SHP77 treated with DMSO at 0.1 percent for 48 hours (cell line): ENCODE data around the gene GSTA3.
"Not testable (repeated sequence)": the region's sequence is repeated elsewhere in the genome, so short reads cannot be mapped to it uniquely, and the experiment has no call there.

Experiments used
- DNase-seq: peaks from one replicate; lab custom pipeline; 2025; lab: John Stamatoyannopoulos, UW

GSTA3 gene

GRCh38 chr6:52910091-52910490 is 593 bp upstream of the GSTA3 start:
- no peak for DNase-seq

GRCh38 chr6:52909131-52909530 is 367 bp downstream of the GSTA3 start:
- no peak for DNase-seq

- DNase-seq = no peak
Measured at GRCh38 chr6:52908526-52908925, 972 bp downstream of the GSTA3 start.

DNA sequence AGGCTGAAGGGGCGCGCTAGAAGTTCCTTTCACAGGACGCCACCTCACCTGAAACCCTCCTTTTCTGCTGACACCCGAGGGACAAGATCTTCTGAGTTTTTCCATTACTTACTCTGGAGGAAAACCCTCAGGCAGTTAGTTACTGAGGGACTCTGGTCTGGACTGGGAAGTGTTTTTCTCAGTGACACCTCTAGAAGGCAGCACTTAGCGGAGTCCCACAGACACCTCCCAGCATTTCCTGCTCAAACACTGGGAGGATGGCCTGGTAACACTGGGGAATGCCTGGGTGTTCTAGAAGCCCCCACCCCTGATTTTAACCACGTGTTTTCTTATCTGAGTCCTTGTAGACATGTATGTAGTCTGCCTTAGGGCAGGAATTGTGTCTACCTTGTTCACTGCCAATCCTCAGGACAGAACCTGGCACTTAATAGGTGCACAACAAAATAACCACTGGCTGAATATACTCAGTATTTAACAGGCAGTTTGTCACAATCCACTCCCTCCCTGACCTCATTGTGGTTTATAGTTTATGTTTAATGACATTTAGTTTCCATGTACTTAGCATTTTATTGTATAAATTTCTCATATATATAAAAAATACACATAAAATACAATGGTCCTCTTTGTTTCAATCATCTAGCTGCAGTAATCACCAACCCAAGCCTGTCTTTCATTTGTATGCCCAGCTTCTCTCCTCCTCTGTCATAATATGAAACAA is 4.8 kb downstream of the GSTA3 start:
- no peak for DNase-seq

- no peak for DNase-seq
Measured at GRCh38 chr6:52900536-52900935, 9.0 kb downstream of the GSTA3 start.

DNA sequence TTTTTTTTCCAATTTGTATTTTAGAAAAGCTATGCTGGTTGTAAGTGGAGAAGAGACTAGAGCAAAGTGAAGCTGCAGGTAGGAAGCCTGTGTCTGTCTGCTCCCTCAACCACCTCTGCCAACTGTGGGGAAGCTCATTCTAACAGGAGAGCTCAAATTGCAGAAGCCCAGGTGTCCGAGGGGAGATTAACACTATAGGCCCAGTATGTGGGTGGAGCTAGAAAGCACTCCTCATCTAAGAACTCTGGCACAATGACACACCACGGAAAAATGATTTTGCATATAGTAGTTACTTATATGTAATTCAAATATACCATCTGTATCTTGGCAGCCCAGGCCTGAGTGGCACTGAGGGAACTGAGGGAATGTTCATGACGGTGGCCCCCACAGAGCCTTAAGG is 13.7 kb downstream of the GSTA3 start:
- DNase-seq = not testable (repeated sequence)

DNA sequence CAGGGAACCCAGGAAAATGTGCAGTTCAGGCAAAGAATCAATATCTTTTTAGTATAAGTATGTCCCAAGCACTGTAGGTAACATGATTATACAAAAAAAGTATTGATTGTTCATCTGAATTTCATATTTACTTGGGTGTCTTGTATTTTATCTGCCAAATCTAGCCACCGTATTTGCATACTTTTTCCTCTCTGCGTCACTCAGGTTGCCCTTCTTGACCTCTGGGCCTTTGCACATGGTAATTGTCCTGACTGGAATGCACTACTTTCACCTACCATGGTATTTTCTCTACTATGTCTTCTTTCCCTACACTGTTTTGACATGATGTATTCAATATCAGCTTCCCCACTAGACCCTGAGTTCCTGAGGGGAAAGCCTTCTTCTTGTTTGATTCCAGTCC is 15.2 kb downstream of the GSTA3 start:
- no peak for DNase-seq

DNA sequence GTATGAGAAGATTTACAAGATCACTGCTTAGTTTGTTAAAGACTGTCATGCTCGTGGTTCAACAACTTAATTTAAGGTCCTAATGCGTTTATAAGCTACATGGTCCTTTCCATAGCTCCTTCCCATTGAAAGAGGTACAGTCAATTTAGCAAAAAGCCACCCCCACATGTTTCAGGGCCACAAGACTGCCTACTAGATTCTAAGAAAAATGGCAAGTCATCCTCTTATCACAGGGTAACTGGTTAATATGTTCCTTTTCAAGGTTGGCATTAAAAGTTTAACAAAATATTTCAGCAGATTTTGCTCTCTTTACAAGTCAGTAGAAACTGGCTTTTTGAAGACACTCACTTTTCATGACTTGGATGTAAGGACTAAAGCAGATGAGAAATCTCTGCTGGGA is 15.7 kb downstream of the GSTA3 start:
- no peak for DNase-seq

DNA sequence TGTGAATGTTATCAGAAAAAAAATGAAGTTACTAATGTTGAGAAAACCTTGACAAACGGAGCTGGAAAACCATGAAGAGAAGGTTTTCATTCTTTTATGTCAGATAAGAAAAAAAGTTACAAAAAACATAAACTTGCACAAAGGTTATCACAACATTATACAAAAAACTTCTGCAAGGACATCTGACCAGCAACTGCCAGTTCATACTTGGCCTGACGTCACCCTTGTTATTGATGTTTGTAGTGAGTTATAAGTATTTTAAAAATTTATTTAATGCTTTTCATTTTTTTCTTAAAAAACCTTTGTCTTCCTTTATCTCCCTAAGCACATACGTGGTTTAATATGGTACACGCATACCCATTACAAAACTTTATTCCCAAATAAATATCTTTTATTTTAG is 16.3 kb downstream of the GSTA3 start:
- no peak for DNase-seq

DNA sequence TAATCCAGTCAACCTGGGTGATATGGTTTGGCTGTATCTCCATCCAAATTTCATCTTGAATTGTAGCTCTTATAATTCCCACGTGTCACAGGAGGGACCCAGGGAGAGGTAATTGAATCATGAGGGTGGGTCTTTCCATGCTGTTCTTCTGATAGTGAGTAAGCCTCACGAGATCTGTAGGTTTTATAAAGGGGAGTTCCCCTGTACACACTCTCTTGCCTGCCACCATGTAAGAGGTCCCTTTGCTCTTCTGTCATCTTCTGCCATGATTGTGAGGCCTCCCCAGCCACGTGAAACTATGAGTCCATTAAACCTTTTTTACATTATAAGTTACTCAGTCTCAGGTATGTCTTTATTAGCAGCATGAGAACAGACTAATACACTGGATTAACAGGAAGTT is 19.5 kb downstream of the GSTA3 start:
- no peak for DNase-seq

- no peak for DNase-seq
Measured at GRCh38 chr6:52887910-52888524, 21.5 kb downstream of the GSTA3 start.

DNA sequence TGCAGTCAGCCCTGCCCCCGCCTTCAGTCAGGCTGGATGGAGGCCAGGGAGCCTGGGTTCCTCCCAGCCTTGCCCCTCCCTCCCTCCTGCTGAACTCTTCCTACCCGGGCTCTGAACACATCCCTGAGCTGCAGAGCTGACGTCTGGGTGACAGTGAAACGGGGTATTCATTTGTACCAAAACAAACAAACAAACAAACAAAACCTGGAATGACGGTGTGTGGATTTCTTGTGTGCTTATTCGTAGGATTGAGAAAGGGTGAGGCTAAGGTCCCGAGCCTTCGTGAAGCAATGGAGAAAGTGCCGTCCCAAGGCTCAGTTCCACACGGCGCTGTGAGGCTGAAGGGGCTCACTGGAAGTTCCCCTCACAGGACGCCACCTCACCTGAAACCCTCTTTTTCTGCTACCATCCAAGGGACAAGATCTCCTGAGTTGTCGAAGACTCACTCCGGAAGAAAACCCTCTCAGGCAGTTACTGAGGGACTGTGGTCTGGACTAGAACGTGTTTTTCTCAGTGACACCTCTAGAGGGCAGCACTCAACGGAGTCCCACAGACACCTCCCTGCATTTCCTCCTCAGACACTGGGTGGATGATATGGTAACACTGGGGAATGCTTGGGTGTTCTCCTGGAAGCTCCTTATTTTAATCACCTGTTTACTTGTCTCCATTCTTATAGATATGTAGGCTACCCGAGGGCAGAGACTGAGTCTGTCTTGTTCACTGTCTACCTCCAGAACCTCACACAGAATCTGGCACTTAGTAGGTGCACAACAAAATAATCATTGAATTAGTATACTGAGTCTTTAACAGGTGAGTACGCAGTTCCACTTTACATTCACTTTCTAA is 27.3 kb downstream of the GSTA3 start:
- peak; percentile 69 for DNase-seq

- DNase-seq = no peak
Measured at GRCh38 chr6:52881662-52881995, 27.9 kb downstream of the GSTA3 start.

- DNase-seq = no peak
Measured at GRCh38 chr6:52877786-52878185, 31.7 kb downstream of the GSTA3 start.

DNA sequence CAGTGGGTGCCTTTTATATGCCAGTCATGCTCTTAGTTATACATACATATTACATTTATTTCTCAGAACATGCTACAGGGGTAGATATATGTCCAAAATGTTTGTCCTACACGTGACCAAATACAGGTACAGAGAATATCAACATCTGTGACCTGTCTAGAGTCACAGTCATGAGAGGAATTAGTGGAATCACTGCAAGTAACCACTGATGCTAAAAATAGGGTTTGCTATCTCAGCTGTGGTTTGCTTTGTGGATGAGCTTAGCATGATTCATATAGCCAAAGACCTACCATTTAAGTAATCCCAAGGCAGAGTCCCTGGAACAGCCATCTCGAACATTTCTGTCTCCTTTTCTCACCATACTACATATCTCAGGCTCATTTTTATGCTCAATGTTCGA is 32.3 kb downstream of the GSTA3 start:
- DNase-seq = no peak

GRCh38 chr6:52876056-52876787 is 33.3 kb downstream of the GSTA3 start:
- no peak for DNase-seq

DNA sequence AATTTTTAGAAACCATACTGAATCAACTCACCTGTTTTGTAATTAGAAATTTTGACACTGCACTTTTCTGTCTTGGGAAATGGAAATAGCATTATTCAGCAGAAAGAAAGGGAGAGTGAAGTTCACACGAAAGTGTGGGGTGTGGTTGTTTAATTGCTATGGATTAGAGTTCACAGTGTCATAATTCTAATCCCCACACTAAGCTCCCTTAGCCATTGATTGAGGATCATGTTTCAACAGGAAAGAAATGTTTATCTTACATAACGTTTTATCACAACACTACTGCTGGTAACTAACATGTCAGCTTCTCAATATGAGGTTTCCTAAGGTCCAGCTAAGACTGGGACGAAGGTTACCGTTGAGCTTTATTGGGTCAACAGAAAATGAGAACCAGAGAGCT is 37.5 kb downstream of the GSTA3 start:
- DNase-seq = no peak

DNA sequence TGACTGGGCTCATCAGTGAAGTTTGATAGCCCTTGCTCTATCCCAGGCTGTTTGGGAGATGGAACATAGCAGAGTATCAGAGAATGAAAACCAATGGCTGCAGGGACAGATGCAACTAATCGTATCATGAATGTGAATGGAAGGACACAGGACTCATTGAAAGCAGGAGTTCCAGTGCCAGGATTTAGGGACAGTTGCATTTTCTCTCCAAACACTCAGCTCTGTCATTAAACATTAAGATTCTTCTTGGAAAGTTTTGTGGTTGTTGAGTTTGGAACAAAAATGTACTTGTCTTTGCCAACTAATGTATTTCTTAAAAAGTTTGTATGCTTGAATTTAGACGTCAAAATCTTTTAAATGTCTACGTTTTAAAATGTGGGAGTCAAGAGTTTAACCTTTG is 37.9 kb downstream of the GSTA3 start:
- DNase-seq = no peak

DNA sequence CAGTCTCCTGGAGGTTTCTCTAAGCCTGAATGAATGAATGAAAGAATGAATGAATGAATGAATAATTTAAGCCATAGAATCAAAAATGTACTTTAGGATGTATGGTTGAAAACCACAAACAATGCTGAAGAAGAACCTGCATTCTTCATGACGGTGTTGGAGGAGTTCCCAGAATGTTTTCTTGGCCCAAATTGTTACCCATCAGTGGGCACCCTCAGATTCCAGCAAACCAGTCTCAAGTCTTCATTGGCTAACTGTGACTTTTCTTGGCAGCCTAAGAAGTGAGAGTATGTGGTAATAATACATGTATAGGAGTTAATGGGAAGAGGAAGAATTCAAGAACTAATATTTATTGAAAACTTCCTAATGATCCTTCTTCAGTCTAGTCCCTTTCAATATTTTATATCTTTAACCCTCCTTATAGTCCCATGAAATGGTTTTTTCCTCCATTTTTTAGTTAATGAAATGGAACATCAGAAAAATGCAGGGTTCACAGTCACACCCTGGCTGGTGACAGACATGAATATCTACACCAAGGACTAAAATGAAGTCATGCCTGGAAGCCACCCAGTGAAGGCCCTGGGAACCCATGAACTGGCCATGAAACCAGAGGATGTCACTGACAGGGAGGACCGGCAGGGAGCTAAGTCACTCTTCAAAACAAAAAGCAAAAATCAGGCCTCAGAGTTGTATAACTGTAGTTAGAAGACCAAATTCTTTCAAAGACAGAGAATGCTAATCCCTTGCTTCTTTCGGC is 39.0 kb downstream of the GSTA3 start:
- DNase-seq = not testable (repeated sequence)

DNA sequence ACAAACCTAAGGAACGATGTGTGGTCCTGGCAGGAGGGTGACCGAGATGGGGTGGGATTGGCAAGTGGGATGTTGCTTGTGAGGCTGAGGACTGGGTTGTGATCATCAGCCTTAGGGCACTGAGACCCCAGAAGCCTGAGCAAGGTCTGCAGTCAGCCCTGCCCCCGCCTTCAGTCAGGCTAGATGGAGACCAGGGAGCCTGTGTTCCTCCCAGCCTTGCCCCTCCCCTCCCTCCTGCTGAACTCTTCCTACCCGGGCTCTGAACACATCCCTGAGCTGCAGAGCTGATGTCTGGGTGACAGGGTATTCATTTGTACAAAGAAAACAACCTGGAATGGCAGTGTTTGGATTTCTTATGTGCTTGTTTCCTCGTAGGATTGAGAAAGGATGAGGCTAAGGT is 40.6 kb downstream of the GSTA3 start:
- not testable (repeated sequence) for DNase-seq

- no peak for DNase-seq
Measured at GRCh38 chr6:52868240-52868639, 41.3 kb downstream of the GSTA3 start.

DNA sequence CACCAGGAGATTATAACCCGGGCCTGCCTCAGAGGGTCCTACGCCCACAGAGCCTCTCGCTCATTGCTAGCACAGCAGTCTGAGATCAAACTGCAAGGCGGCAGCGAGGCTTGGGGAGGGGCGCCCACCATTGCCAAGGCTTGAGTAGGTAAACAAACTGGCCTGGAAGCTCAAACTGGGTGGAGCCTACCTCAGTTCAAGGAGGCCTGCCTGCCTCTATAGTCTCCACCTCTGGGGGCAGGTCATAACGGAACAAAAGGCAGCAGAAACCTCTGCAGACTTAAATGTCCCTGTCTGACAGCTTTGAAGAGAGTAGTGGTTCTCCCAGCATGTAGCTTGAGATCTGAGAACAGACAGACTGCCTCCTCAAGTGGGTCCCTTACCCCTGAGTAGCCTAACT is 48.3 kb downstream of the GSTA3 start:
- DNase-seq = not testable (repeated sequence)
